IMR-90 (cell line): ENCODE measurements around the gene R3HDML. TPM values are rescaled to one million over a fixed set of nuclear protein-coding genes. Genes with fewer than 3 reads are reported as not detected.

Source experiments
- ATAC-seq: fragments of 200-7000 bp; cut with Tn5 transposase; 2 replicates; pipeline ENCODE4 v1.9.1; 2020; ENCODE audit warnings: low read depth, mild to moderate bottlenecking, moderate library complexity
- BruUV-seq: library from RNA; stranded (reverse); fragments of 400-500 nt; replicated peaks from 2 replicates; lab custom pipeline; 2021; lab: Mats Ljungman, UMichigan
- CTCF ChIA-PET: fragments of 300-600 bp; formaldehyde crosslinking; extraction: SDS; loops from one replicate; lab custom pipeline; 2021; ENCODE audit warnings: antibody characterized with exemption; lab: Yijun Ruan, JAX
- POLR2A ChIA-PET: fragments of 300-600 bp; sonication (Branson Sonifier 250); formaldehyde crosslinking; loops from one replicate; lab custom pipeline; 2022; ENCODE audit warnings: antibody characterized with exemption; ENCODE audit not compliant: unreplicated experiment; lab: Charles Lee
- DNase-seq: peaks from one replicate; pipeline ENCODE4 v3.0.0; 2013
- H2AFZ ChIP-seq: replicated peaks from 2 replicates; pipeline ENCODE3; 2013; ENCODE audit warnings: low read length, mild to moderate bottlenecking; ENCODE audit not compliant: poor library complexity
- H2AK5ac ChIP-seq: 2 replicates; pipeline ENCODE4 v1.6.1; 2013; ENCODE audit warnings: low read depth, low read length, inconsistent platforms
- H2AK9ac ChIP-seq: replicated peaks from 2 replicates; pipeline ENCODE3; 2013; ENCODE audit warnings: mild to moderate bottlenecking, low read depth, low read length, moderate library complexity; ENCODE audit not compliant: poor library complexity
- H2BK120ac ChIP-seq: 2 replicates; pipeline ENCODE4 v1.6.1; 2013; ENCODE audit warnings: low read depth, low read length, inconsistent platforms
- H2BK15ac ChIP-seq: 3 replicates; pipeline ENCODE4 v1.6.1; 2013; ENCODE audit warnings: low read depth, low read length, inconsistent platforms
- H2BK20ac ChIP-seq: 2 replicates; pipeline ENCODE4 v1.6.1; 2013; ENCODE audit warnings: low read depth, mild to moderate bottlenecking, inconsistent platforms, low read length, moderate library complexity
- H2BK5ac ChIP-seq: 2 replicates; pipeline ENCODE4 v1.6.1; 2013; ENCODE audit warnings: mild to moderate bottlenecking, low read depth, low read length, inconsistent platforms; ENCODE audit not compliant: poor library complexity, severe bottlenecking
- H3K14ac ChIP-seq: replicated peaks from 2 replicates; pipeline ENCODE4 v1.6.1; 2013; ENCODE audit warnings: low read depth, low read length, inconsistent platforms
- H3K18ac ChIP-seq: 2 replicates; pipeline ENCODE4 v1.6.1; 2013; ENCODE audit warnings: low read depth, low read length, control low read depth
- H3K23ac ChIP-seq: 2 replicates; pipeline ENCODE4 v1.6.1; 2013; ENCODE audit warnings: low read depth, low read length, inconsistent platforms
- H3K27ac ChIP-seq: 2 replicates; pipeline ENCODE4 v1.5.1; 2013; ENCODE audit warnings: mild to moderate bottlenecking, control low read depth, low read length; ENCODE audit not compliant: insufficient read depth
- H3K27me3 ChIP-seq: 2 replicates; pipeline ENCODE4 v1.6.1; 2013; ENCODE audit warnings: low read length; ENCODE audit not compliant: control insufficient read depth, insufficient read depth
- H3K36me3 ChIP-seq: 2 replicates; pipeline ENCODE4 v1.6.1; 2013; ENCODE audit warnings: low read length, mixed read lengths; ENCODE audit not compliant: control insufficient read depth, insufficient read depth
- H3K4ac ChIP-seq: 2 replicates; pipeline ENCODE4 v1.6.1; 2013; ENCODE audit warnings: low read depth, low read length, inconsistent platforms
- H3K4me1 ChIP-seq: 2 replicates; pipeline ENCODE4 v1.6.1; 2013; ENCODE audit warnings: low read length, mixed read lengths; ENCODE audit not compliant: control insufficient read depth, insufficient read depth
- H3K4me2 ChIP-seq: 2 replicates; pipeline ENCODE4 v1.6.1; 2013; ENCODE audit warnings: low read depth, mild to moderate bottlenecking, control low read depth, low read length, moderate library complexity
- H3K4me3 ChIP-seq: 2 replicates; pipeline ENCODE4 v1.5.1; 2013; ENCODE audit warnings: low read depth, mild to moderate bottlenecking, control low read depth, low read length, moderate library complexity; ENCODE audit not compliant: insufficient read depth
- H3K56ac ChIP-seq: 2 replicates; pipeline ENCODE4 v1.6.1; 2013; ENCODE audit warnings: low read length, inconsistent platforms; ENCODE audit not compliant: insufficient read depth; ENCODE audit errors: extremely low read depth
- H3K79me1 ChIP-seq, 2 experiments: 2 replicates each; pipeline ENCODE4 v1.6.1; 2013; ENCODE audit warnings: low read length in 2 of 2, inconsistent platforms in 1 of 2, low read depth in 1 of 2
- H3K9ac ChIP-seq: 2 replicates; pipeline ENCODE4 v1.6.1; 2013; ENCODE audit warnings: low read depth, low read length, control low read depth
- H3K9me1 ChIP-seq: 2 replicates; pipeline ENCODE4 v1.6.1; 2013; ENCODE audit warnings: low read length, inconsistent platforms; ENCODE audit not compliant: insufficient read depth
- H3K9me3 ChIP-seq: 2 replicates; pipeline ENCODE4 v1.6.1; 2013; ENCODE audit warnings: low read length; ENCODE audit not compliant: control insufficient read depth, insufficient read depth
- H4K20me1 ChIP-seq: 2 replicates; pipeline ENCODE4 v1.6.1; 2013; ENCODE audit warnings: low read length, inconsistent platforms; ENCODE audit not compliant: insufficient read depth
- H4K5ac ChIP-seq: 2 replicates; pipeline ENCODE4 v1.6.1; 2013; ENCODE audit warnings: mild to moderate bottlenecking, low read depth, low read length, control low read depth
- H4K8ac ChIP-seq, 2 experiments: 2 replicates each; pipeline ENCODE4 v1.6.1; 2013; ENCODE audit warnings: low read depth in 2 of 2, low read length in 2 of 2, control low read depth in 1 of 2, inconsistent platforms in 1 of 2
- H4K91ac ChIP-seq: 2 replicates; pipeline ENCODE4 v1.6.1; 2013; ENCODE audit warnings: low read depth, low read length, inconsistent platforms; ENCODE audit not compliant: insufficient read depth
- SMC3 ChIP-seq: fragments of 150-350 bp; IDR thresholded peaks from 2 replicates; pipeline ENCODE4 v1.6.1; 2016; ENCODE audit warnings: low read depth, mild to moderate bottlenecking, antibody characterized with exemption, low read length, moderate library complexity
- WGBS, 2 experiments: methylation state at CpG; one replicate each; pipeline versions ENCODE4 v1.1.5 to v1.1.7; 2013; ENCODE audit warnings: missing lambda C conversion rate in 2 of 2; ENCODE audit not compliant: insufficient read length in 1 of 2; ENCODE audit errors: extremely low coverage in 2 of 2; 5-methylcytosine and 5-hydroxymethylcytosine counted together
- dilution Hi-C: fragments of 300-500 bp; cut with HindIII; formaldehyde crosslinking; loops from one replicate; pipeline ENCODE4 v1.14.3; 2018; ENCODE audit warnings: low sequenced_read_pairs; ENCODE audit not compliant: unreplicated experiment
- in situ Hi-C: fragments of 300-500 bp; cut with MboI; formaldehyde crosslinking; loops from 3 replicates; pipeline ENCODE4 v1.14.3; 2019; ENCODE audit warnings: low sequenced_read_pairs, inconsistent platforms, mixed read lengths
- intact Hi-C: fragments of 100-400 bp; cut with micrococcal nuclease; formaldehyde crosslinking; loops from 2 replicates; pipeline ENCODE4 v1.10.0; 2022
- polyA plus RNA-seq, 3 experiments: library from polyadenylated mRNA; depleted of rRNA; stranded (reverse); fragments of >200 nt; gene quantifications; 2 replicates each; pipeline ENCODE4 v1.2.3, GENCODE V29; 2012; ENCODE audit warnings: low replicate concordance in 1 of 3
- total RNA-seq: library from RNA; depleted of rRNA; stranded (reverse); fragments of >200 nt; gene quantifications from 2 replicates; pipeline ENCODE4 v1.2.3, GENCODE V29; 2012

R3HDML gene
- total and polyA plus RNA-seq, 2 of the 4 experiments (the other 2 are of a cell fraction), result not detected

DNA sequence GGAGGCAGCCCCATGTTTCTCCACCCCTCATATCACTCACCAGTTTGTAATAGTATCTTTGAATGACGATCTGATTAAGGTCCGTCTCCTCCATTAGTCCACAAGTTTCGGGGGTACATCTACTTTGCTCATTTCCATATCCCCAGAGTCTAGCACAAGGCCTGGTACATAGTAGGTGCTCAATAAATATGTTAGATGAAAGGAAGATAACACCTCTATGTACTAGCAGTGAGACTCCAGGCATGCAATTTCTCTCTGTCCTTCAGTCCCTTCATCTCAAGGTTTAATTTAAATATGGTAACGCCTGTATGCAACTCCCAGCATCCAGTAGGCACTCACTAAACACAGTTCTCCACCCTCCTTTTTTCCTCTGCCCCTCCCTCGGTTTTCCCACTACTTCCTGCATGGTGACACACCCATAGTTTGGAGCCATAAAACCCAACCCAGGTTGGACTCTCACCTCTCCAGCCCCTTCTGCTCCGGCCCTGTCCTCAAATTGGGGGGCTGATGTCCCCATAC is 18.2 kb downstream of the R3HDML start:
- Histone ChIP-seq H3K79me1 (no peaks in the 10 kb centered on the region), H3K27me3 (peaks cover 32% of the 10 kb centered on the region), H3K9me3 (no peaks in the 10 kb centered on the region), H2BK5ac (no peak overlapping the region), H4K8ac (no peak overlapping the region), H3K9ac (no peak overlapping the region), H3K14ac (no peak overlapping the region), H2AFZ (no peak overlapping the region), H4K20me1 (no peaks in the 10 kb centered on the region), H3K56ac (no peak overlapping the region), H2AK5ac (no peak overlapping the region), H3K4me1 (no peaks in the 10 kb centered on the region), H4K91ac (no peak overlapping the region), H4K5ac (no peak overlapping the region), H2BK15ac (no peak overlapping the region), H3K4me3 (no peak overlapping the region), H3K9me1 (no peaks in the 10 kb centered on the region), H3K4ac (no peak overlapping the region), H2AK9ac (no peak overlapping the region), H3K36me3 (no peaks in the 10 kb centered on the region), H3K4me2 (no peak overlapping the region), H3K27ac (no peak overlapping the region), H3K18ac (no peak overlapping the region), H2BK120ac (no peak overlapping the region), H2BK20ac (no peak overlapping the region), H3K23ac (no peak overlapping the region)
- BruUV-seq, result no TSS peak
- ChIA-PET POLR2A (no interaction called here), CTCF (no interaction called here)
- ATAC-seq, result no peak
- intact Hi-C loops, result no loop called here
- WGBS, 2 experiments, result no CpG with 5 or more reads among the region's 6 CpGs
- in situ Hi-C loops, result no loop called here
- dilution Hi-C loops, result no loop called here
- DNase-seq, result no peak
- no peak for TF ChIP-seq SMC3
